CD4-positive, alpha-beta T cell treated with Interleukin-4 for 4 hours (primary cell): ENCODE data around the gene LSM5.
A peak's percentile ranks its signal among the peaks of the same experiment; 100 is the strongest.
"Not testable (repeated sequence)": the region's sequence is repeated elsewhere in the genome, so short reads cannot be mapped to it uniquely, and the experiment has no call there.

ENCODE experiments used
- DNase-seq: peaks from one replicate; pipeline ENCODE4 v3.0.0-alpha.2; 2020

The LSM5 gene

GRCh38 chr7:32501522-32501921, 11.3 kb upstream of the LSM5 start:
- no peak for DNase-seq

DNA sequence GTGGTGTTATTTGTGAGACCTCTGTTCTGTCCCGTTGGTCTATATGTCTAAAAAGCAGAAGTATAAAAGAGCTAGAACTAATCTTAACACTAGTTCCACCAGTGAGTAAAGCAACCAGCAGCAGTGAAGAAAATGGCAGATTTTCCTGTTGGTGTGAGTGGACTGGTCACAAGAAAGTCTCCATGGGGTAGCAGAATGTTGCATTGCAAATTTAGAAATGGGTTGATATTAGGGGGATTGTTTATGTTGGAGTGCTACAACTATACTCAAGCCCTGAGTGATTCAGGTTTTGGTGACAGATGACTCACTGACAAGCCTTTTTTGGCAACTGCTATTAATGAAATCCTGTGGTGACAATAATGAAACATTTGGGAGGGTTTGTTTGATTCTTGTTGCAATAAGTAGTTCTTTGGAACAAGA, 10.8 kb upstream of the LSM5 start:
- DNase-seq: peak; percentile 38

GRCh38 chr7:32500216-32500615, 10.0 kb upstream of the LSM5 start:
- not testable (repeated sequence) for DNase-seq

DNA sequence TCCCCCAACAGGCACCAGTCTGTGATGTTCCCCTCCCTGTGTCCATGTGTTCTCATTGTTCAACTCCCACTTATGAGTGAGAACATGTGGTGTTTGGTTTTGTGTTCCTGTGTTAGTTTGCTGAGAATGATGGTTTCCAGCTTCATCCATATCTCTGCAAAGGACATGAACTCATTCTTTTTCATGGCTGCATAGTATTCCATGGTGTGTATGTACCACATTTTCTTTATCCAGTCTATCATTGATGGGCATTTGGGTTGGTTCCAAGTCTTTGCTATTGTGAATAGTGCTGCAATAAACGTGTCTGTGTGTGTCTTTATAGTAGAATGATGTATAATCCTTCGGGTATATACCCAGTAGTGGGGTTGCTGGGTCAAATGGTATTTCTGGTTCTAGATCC, 9.6 kb upstream of the LSM5 start:
- not testable (repeated sequence) for DNase-seq

- DNase-seq: no peak
Measured at GRCh38 chr7:32496052-32496813, 6.1 kb upstream of the LSM5 start.

DNA sequence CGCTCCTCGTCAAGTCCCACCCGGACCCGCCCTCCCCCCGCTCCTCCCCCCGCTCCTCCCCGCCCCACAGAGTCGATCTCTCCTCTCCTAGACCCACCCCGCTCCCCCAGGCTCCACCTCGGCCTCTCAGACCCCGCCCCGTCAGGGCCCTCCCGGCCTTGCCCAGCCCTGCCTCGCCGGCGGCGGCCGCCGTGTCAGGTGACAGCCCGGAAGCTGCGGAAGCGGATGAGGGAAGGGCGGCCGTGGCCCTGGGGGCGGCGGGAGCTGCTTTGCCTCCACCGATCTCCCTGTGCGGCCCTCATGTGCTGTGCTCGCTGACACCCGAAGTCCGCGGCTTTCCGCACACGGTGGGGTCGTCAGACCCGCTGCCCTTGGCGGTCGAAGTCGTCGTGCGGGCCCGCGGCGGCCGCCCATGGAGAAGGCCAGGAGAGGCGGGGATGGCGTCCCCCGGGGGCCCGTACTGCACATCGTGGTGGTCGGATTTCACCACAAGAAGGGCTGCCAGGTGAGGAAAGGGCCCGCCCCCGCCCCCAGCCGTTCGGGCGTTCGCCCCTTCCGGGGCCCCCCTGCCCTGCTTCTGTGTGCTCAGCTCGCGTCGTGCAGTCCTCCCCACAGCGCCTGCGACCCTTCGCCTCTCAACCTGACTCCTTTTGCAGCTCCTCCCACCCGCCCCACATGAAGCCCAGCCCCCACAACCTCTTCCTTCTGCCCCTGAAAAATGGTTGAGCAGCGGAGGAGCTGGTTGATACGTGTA, 5.3 kb upstream of the LSM5 start, which contains the start of gene AVL9:
Gene AVL9, plus strand, starts transcription at position 192 of the 754 bp plus-strand sequence. Its CDS starts 221 bp downstream, at position 413.
- peak; percentile 98 for DNase-seq

DNA sequence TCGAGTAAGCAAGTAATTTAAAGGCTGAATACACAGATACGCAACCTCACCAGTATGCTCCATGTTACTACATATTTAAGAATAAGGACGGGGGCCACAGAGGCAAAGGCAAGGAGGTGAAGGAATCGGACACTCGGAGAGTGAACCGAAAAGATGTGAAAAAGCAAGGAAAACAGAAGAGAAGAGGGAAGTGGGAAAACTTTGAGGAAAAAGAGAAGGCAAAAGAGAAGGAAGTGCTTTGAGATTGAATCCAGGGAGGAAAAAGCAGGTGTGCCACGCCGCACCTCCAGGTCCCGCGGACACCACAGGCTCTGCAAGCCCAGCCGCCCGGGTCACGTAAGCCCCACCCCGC, 4.7 kb upstream of the LSM5 start:
- DNase-seq: no peak

DNA sequence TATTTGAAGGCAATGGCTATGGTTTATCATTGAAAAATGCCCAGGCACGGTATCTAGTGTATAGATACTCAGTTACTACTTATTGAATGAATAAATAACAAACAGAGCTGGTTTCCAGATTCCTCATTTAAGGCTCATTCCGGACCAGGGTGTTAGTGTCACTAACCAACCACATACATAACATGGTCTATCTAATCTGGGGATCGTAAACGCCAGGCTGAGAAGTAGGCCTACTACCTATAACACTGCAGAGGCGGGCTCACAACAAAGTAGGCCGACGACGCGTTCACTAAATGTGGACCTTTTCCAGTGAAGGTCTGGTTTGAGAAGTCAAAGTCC, 423 bp downstream of the LSM5 start:
- no peak for DNase-seq

- DNase-seq: no peak
Measured at GRCh38 chr7:32481921-32482320, 8.3 kb downstream of the LSM5 start.

DNA sequence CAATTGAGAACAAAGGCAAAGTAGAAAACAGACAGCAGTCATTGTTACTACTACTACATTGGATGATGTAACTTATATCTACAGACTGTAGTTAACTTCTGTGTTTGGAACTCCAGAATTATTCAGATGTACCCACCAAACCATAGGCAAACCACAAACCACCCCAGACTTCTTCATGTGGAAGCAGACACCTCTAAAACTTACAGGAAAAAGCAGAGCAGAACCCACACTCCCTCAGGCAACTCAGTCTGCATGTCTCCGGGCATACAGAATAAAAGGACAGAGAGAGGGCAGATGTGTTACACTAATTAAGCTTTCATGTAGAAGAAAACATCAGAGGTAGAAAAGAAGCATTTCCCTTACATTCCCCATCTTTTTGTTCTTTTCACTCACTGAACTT, 9.0 kb downstream of the LSM5 start:
- DNase-seq: no peak

- peak; percentile 24 for DNase-seq
Measured at GRCh38 chr7:32479574-32480200, 10.5 kb downstream of the LSM5 start.

DNA sequence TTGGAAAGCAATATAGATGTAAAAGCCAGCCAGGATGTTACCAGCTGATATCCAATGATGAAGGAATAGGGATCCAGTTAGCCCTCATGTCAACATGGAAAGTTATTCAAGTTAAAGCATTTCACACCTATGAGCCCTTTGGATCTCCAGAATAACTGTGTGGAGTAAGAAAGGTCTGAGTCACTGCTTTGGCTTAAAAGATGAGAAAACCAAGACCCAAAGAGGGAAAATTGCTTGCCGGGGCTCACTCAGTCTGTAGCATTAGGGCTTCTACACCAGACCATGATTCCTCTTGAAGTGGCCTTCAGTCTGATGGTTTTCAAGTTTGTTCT, 12.6 kb downstream of the LSM5 start:
- DNase-seq: no peak

- DNase-seq: no peak
Measured at GRCh38 chr7:32476816-32477648, 13.1 kb downstream of the LSM5 start.

- DNase-seq: no peak
Measured at GRCh38 chr7:32474008-32474407, 16.2 kb downstream of the LSM5 start.

GRCh38 chr7:32472015-32472414, 18.2 kb downstream of the LSM5 start:
- DNase-seq: no peak

DNA sequence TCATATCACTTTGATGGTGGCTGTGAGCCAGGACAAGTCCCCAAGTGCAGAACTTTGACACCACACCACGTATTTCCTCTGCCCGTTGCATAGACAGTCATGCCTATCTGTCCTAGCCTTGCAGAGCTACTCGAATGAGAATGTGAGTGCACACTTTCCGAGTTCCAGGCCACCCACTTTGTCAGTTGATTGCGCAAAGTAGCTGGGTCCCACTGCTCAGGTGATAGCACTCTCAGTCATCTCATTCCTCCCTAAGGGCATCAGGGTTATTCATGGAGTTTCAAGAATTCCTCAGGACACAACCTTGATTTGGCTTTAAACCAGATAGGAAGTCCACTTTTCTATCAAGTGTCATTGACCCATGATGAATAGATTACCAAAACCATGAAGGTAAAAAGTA, 19.3 kb downstream of the LSM5 start:
- DNase-seq: no peak

DNA sequence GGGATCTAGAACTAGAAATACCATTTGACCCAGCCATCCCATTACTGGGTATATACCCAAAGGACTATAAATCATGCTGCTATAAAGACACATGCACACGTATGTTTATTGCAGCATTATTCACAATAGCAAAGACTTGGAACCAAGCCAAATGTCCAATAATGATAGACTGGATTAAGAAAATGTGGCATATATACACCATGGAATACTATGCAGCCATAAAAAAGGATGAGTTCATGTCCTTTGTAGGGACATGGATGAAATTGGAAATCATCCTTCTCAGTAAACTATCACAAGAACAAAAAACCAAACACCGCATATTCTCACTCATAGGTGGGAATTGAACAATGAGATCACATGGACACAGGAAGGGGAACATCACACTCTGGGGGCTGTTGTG, 20.2 kb downstream of the LSM5 start:
- DNase-seq: not testable (repeated sequence)

DNA sequence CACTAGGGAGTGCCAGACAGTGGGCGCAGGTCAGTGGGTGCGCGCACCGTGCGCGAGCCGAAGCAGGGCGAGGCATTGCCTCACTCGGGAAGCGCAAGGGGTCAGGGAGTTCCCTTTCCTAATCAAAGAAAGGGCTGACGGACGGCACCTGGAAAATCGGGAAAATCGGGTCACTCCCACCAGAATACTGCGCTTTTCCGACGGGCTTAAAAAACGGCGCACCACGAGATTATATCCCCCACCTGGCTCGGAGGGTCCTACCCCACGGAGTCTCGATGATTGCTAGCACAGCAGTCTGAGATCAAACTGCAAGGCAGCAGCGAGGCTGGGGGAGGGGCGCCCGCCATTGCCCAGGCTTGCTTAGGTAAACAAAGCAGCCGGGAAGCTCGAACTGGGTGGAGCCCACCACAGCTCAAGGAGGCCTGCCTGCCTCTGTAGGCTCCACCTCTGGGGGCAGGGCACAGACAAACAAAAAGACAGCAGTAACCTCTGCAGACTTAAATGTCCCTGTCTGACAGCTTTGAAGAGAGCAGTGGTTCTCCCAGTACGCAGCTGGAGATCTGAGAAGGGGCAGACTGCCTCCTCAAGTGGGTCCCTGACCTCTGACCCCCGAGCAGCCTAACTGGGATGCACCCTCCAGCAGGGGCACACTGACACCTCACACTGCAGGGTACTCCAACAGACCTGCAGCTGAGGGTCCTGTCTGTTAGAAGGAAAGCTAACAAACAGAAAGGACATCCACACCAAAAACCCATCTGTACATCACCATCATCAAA, 25.4 kb downstream of the LSM5 start:
- not testable (repeated sequence) for DNase-seq

- no peak for DNase-seq
Measured at GRCh38 chr7:32462977-32463376, 27.2 kb downstream of the LSM5 start.

DNA sequence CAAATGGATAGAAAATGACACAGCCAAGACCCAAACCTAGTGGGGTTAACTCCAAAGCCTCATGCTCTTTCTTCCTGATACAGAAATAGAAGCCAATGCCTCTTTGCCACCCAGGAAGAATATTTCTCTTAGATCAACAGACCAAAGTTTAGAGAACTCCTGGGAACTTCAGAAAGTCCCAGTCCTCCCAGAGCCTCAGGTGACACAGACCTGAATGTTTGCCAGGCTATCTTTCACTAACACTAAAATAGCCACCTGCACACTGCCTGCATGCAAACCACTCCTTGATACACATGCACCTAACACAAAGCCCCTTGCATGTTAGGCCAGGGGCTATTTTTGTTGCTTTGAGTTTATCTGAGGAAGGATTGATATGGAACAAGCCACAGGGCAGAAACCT, 27.7 kb downstream of the LSM5 start:
- DNase-seq: no peak

- no peak for DNase-seq
Measured at GRCh38 chr7:32461484-32461883, 28.7 kb downstream of the LSM5 start.

DNA sequence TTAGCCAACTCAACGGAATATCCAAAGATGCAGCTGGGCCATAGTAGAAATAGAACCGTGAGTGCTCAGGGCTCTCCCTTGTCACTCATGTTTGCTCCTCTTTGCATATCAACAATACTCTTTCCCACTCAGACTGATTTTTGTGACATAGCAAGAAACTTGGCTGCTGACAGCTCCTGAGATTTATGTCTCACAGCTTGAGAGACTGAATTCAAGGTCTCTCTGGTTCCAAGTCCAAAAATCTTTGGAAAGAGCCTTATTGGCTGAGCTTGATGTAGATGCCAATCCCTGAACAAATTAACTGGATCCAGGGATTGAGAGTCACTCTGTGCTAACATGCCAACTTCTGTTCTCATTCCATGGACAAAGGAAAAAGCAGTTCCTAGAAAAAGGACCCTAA, 30.4 kb downstream of the LSM5 start:
- DNase-seq: no peak
